ENCODE data around the gene MYO16. TPM values are rescaled to one million over a fixed set of nuclear protein-coding genes. Genes with fewer than 3 reads are reported as not detected.

MYO16 gene
- total RNA-seq, 1 donor from 2014 or later, result 2.3 TPM

GRCh38 chr13:108926862-108927261 is 297.5 kb downstream of the MYO16 start:
- no peak overlapping the region for H3K27ac Mint-ChIP-seq
- DNase-seq (ENCODE audit: low spot score, unreplicated experiment), result no peak
- no peak overlapping the region for H3K4me3 Mint-ChIP-seq (ENCODE audit: low read depth)
- no peaks in the 10 kb centered on the region for H3K4me1 Mint-ChIP-seq (ENCODE audit: low read depth)
- TF ChIP-seq, protein P1, sequence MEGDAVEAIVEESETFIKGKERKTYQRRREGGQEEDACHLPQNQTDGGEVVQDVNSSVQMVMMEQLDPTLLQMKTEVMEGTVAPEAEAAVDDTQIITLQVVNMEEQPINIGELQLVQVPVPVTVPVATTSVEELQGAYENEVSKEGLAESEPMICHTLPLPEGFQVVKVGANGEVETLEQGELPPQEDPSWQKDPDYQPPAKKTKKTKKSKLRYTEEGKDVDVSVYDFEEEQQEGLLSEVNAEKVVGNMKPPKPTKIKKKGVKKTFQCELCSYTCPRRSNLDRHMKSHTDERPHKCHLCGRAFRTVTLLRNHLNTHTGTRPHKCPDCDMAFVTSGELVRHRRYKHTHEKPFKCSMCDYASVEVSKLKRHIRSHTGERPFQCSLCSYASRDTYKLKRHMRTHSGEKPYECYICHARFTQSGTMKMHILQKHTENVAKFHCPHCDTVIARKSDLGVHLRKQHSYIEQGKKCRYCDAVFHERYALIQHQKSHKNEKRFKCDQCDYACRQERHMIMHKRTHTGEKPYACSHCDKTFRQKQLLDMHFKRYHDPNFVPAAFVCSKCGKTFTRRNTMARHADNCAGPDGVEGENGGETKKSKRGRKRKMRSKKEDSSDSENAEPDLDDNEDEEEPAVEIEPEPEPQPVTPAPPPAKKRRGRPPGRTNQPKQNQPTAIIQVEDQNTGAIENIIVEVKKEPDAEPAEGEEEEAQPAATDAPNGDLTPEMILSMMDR (IDR thresholded peaks at IDR 0.05; ENCODE audit: unreplicated experiment), result no peak
- H3K9me3 Mint-ChIP-seq (ENCODE audit: low read depth), result no peaks in the 10 kb centered on the region
- no peaks in the 10 kb centered on the region for H3K36me3 Mint-ChIP-seq (ENCODE audit: insufficient read depth)
- peaks cover 21% of the 10 kb centered on the region for H3K27me3 Mint-ChIP-seq

DNA sequence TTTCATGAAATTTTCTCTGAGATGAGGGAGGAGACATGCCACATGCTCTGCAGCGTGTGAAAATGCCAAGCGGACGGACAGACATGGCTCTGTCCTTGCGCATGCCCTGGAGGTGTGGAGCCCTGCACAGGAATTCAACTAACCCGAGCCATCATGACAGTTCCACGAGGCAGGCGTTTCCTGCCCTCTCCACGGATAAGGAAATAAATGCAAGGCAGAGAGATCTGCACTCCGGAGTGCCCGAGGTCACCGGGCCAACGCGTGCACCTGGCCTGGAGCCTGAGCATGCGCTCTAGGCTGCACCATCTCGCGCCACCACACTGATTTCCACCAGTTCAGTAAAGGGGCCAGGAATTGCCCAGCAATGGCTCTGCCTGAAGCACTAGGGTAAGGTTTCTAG is 298.2 kb downstream of the MYO16 start:
- no peaks in the 10 kb centered on the region for H3K36me3 Mint-ChIP-seq (ENCODE audit: insufficient read depth)
- H3K9me3 Mint-ChIP-seq (ENCODE audit: low read depth), result no peaks in the 10 kb centered on the region
- H3K27ac Mint-ChIP-seq, result no peak overlapping the region
- DNase-seq (ENCODE audit: low spot score, unreplicated experiment), result no peak
- TF ChIP-seq, protein P1 (IDR thresholded peaks at IDR 0.05; ENCODE audit: unreplicated experiment), result no peak
- H3K4me1 Mint-ChIP-seq (ENCODE audit: low read depth), result no peaks in the 10 kb centered on the region
- peaks cover 26% of the 10 kb centered on the region for H3K27me3 Mint-ChIP-seq
- H3K4me3 Mint-ChIP-seq (ENCODE audit: low read depth), result no peak overlapping the region

- peaks cover 26% of the 10 kb centered on the region for H3K27me3 Mint-ChIP-seq
- H3K9me3 Mint-ChIP-seq (ENCODE audit: low read depth), result peaks cover 5% of the 10 kb centered on the region
- no peak for DNase-seq (ENCODE audit: low spot score, unreplicated experiment)
- no peaks in the 10 kb centered on the region for H3K4me1 Mint-ChIP-seq (ENCODE audit: low read depth)
- TF ChIP-seq, protein P1 (IDR thresholded peaks at IDR 0.05; ENCODE audit: unreplicated experiment), result no peak
- no peak overlapping the region for H3K27ac Mint-ChIP-seq
- H3K36me3 Mint-ChIP-seq (ENCODE audit: insufficient read depth), result no peaks in the 10 kb centered on the region
- H3K4me3 Mint-ChIP-seq (ENCODE audit: low read depth), result no peak overlapping the region
These were observed 300.3 kb downstream of the MYO16 start for GRCh38 chr13:108929532-108930206.

GRCh38 chr13:108932196-108932595 is 302.8 kb downstream of the MYO16 start:
- Mint-ChIP-seq H3K27me3 (peaks cover 10% of the 10 kb centered on the region), H3K4me1 (ENCODE audit: low read depth) (no peaks in the 10 kb centered on the region), H3K27ac (no peak overlapping the region), H3K4me3 (ENCODE audit: low read depth) (no peak overlapping the region), H3K36me3 (ENCODE audit: insufficient read depth) (no peaks in the 10 kb centered on the region), H3K9me3 (ENCODE audit: low read depth) (peaks cover 16% of the 10 kb centered on the region)
- TF ChIP-seq, protein P1 (IDR thresholded peaks at IDR 0.05; ENCODE audit: unreplicated experiment), result no peak
- DNase-seq (ENCODE audit: low spot score, unreplicated experiment), result no peak

DNA sequence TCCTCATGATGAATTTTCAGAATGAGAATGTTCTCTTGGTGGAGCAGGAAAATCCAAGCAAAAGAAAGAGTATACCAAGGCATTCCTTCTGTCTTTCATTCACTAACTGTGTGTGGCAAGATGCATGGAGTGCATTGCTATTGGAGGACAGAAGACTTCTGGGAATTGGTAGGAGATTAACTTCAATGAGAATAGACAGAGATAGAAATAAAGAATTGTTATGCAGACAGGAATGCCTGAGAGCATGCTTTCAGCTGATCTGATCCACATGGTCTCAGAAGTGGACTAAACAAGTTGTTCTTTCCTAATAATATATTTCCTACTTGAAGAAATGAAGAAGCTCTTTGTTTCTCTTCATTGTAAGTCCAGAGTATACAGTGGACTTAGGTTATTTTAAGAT is 303.6 kb downstream of the MYO16 start:
- H3K4me3 Mint-ChIP-seq (ENCODE audit: low read depth), result no peak overlapping the region
- peaks cover 1% of the 10 kb centered on the region for H3K4me1 Mint-ChIP-seq (ENCODE audit: low read depth)
- no peaks in the 10 kb centered on the region for H3K36me3 Mint-ChIP-seq (ENCODE audit: insufficient read depth)
- TF ChIP-seq, protein P1 (IDR thresholded peaks at IDR 0.05; ENCODE audit: unreplicated experiment), result no peak
- no peak overlapping the region for H3K27ac Mint-ChIP-seq
- H3K9me3 Mint-ChIP-seq (ENCODE audit: low read depth), result peaks cover 20% of the 10 kb centered on the region
- DNase-seq (ENCODE audit: low spot score, unreplicated experiment), result no peak
- H3K27me3 Mint-ChIP-seq, result peaks cover 10% of the 10 kb centered on the region

Measured in progenitor cell of endocrine pancreas (in vitro differentiated cells).